Parathyroid adenoma (tissue), 2 donors: ENCODE results near the gene FBXL7.

Source experiments
- H2AFZ ChIP-seq: fragments of 300-600 bp; sonication (generic); one replicate; pipeline ENCODE4 v1.7.0; 2017; ENCODE audit warnings: antibody characterized with exemption, mild to moderate bottlenecking
- H3K27ac ChIP-seq: fragments of 300-600 bp; sonication (generic); one replicate; pipeline ENCODE4 v1.7.0; 2017
- H3K27me3 ChIP-seq: fragments of 300-600 bp; sonication (generic); one replicate; pipeline ENCODE4 v1.7.0; 2017; ENCODE audit warnings: low read length; ENCODE audit not compliant: control insufficient read depth, insufficient read depth
- H3K36me3 ChIP-seq: fragments of 300-600 bp; sonication (generic); one replicate; pipeline ENCODE4 v1.7.0; 2017; ENCODE audit warnings: low read length; ENCODE audit not compliant: control insufficient read depth, insufficient read depth
- H3K4me1 ChIP-seq: fragments of 300-600 bp; sonication (generic); one replicate; pipeline ENCODE4 v1.7.0; 2017; ENCODE audit warnings: control low read depth
- H3K4me2 ChIP-seq: fragments of 300-600 bp; sonication (generic); one replicate; pipeline ENCODE4 v1.7.0; 2017; ENCODE audit warnings: low read length
- H3K4me3 ChIP-seq: fragments of 300-600 bp; sonication (generic); one replicate; pipeline ENCODE4 v1.7.0; 2017; ENCODE audit warnings: low read depth, low read length
- H3K79me2 ChIP-seq: fragments of 300-600 bp; sonication (generic); one replicate; pipeline ENCODE4 v1.7.0; 2017; ENCODE audit warnings: control low read depth
- H3K9ac ChIP-seq: fragments of 300-600 bp; sonication (generic); one replicate; pipeline ENCODE4 v1.7.0; 2017; ENCODE audit warnings: mild to moderate bottlenecking
- H3K9me3 ChIP-seq: fragments of 300-600 bp; sonication (generic); one replicate; pipeline ENCODE4 v1.7.0; 2017; ENCODE audit warnings: low read length; ENCODE audit not compliant: control insufficient read depth
- CTCF ChIP-seq: fragments of 300-600 bp; sonication (generic); IDR thresholded peaks from one replicate; pipeline ENCODE4 v1.7.0; 2017; ENCODE audit warnings: antibody characterized with exemption, mild to moderate bottlenecking
- donor health status: primary hyperparathyroidism.

The FBXL7 gene

GRCh38 chr5:15837551-15838289 is 337.7 kb downstream of the FBXL7 start:
- no peak overlapping the region for H3K9ac ChIP-seq
- no peak for TF ChIP-seq CTCF
- no peaks in the 10 kb centered on the region for H3K36me3 ChIP-seq
- no peaks in the 10 kb centered on the region for H3K4me1 ChIP-seq
- no peak overlapping the region for H3K4me2 ChIP-seq
- H3K9me3 ChIP-seq = no peaks in the 10 kb centered on the region
- H3K27ac ChIP-seq = no peak overlapping the region
- no peaks in the 10 kb centered on the region for H3K27me3 ChIP-seq
- no peak overlapping the region for H2AFZ ChIP-seq
- H3K79me2 ChIP-seq = no peaks in the 10 kb centered on the region
- no peak overlapping the region for H3K4me3 ChIP-seq

GRCh38 chr5:15844253-15844652 is 344.3 kb downstream of the FBXL7 start:
- Histone ChIP-seq H3K4me2 (no peak overlapping the region), H3K27ac (no peak overlapping the region), H3K36me3 (no peaks in the 10 kb centered on the region)

GRCh38 chr5:15844871-15845270 is 344.9 kb downstream of the FBXL7 start:
- TF ChIP-seq CTCF = no peak
- H3K27ac ChIP-seq = no peak overlapping the region
- H3K36me3 ChIP-seq = no peaks in the 10 kb centered on the region
- no peaks in the 10 kb centered on the region for H3K79me2 ChIP-seq
- H3K4me2 ChIP-seq = no peak overlapping the region
- no peaks in the 10 kb centered on the region for H3K9me3 ChIP-seq
- no peak overlapping the region for H3K9ac ChIP-seq
- H3K4me3 ChIP-seq = no peak overlapping the region
- H3K4me1 ChIP-seq = no peaks in the 10 kb centered on the region
- no peaks in the 10 kb centered on the region for H3K27me3 ChIP-seq
- H2AFZ ChIP-seq = no peak overlapping the region

More at GRCh38 chr5:15844253-15844652, 344.3 kb downstream of the FBXL7 start:
- Histone ChIP-seq H3K27me3 (no peaks in the 10 kb centered on the region), H3K9me3 (no peaks in the 10 kb centered on the region), H3K4me1 (no peaks in the 10 kb centered on the region), H3K9ac (no peak overlapping the region), H3K4me3 (no peak overlapping the region), H3K79me2 (no peaks in the 10 kb centered on the region), H2AFZ (no peak overlapping the region)
- no peak for TF ChIP-seq CTCF

GRCh38 chr5:15850536-15850935 is 350.6 kb downstream of the FBXL7 start:
- no peaks in the 10 kb centered on the region for H3K4me1 ChIP-seq
- H3K4me3 ChIP-seq = no peak overlapping the region
- no peak overlapping the region for H3K27ac ChIP-seq
- no peak overlapping the region for H3K9ac ChIP-seq
- no peak overlapping the region for H3K4me2 ChIP-seq
- no peak overlapping the region for H2AFZ ChIP-seq
- no peak for TF ChIP-seq CTCF
- H3K79me2 ChIP-seq = no peaks in the 10 kb centered on the region
- no peaks in the 10 kb centered on the region for H3K27me3 ChIP-seq
- no peaks in the 10 kb centered on the region for H3K9me3 ChIP-seq
- no peaks in the 10 kb centered on the region for H3K36me3 ChIP-seq

GRCh38 chr5:15850939-15851341 is 351.0 kb downstream of the FBXL7 start:
- no peaks in the 10 kb centered on the region for H3K36me3 ChIP-seq
- H3K9me3 ChIP-seq = no peaks in the 10 kb centered on the region
- TF ChIP-seq CTCF = no peak
- H3K4me2 ChIP-seq = no peak overlapping the region
- no peaks in the 10 kb centered on the region for H3K79me2 ChIP-seq
- H2AFZ ChIP-seq = no peak overlapping the region
- no peak overlapping the region for H3K4me3 ChIP-seq
- no peak overlapping the region for H3K9ac ChIP-seq
- H3K27ac ChIP-seq = no peak overlapping the region
- no peaks in the 10 kb centered on the region for H3K27me3 ChIP-seq
- H3K4me1 ChIP-seq = no peaks in the 10 kb centered on the region
